H9 (cell line): ENCODE measurements around the gene ETV6. TPM values are rescaled to one million over a fixed set of nuclear protein-coding genes. Genes with fewer than 3 reads are reported as not detected.

ENCODE experiments used
- DNase-seq: peaks from one replicate; pipeline ENCODE4 v3.0.0-alpha.2; 2017
- H2AFZ ChIP-seq: one replicate; pipeline ENCODE4 v1.6.1; 2013; ENCODE audit warnings: mild to moderate bottlenecking, low read length, control low read depth, moderate library complexity
- H2AK5ac ChIP-seq: 2 replicates; pipeline ENCODE4 v1.6.1; 2013; ENCODE audit warnings: low read length, control low read depth, mixed read lengths; ENCODE audit not compliant: insufficient read length
- H2BK120ac ChIP-seq: one replicate; pipeline ENCODE4 v1.6.1; 2013; ENCODE audit warnings: low read depth, mild to moderate bottlenecking, low read length, control low read depth, inconsistent platforms; ENCODE audit not compliant: poor library complexity, severe bottlenecking
- H2BK12ac ChIP-seq: 2 replicates; pipeline ENCODE4 v1.6.1; 2013; ENCODE audit warnings: low read length, control low read depth, mixed read lengths, low read depth; ENCODE audit not compliant: insufficient read length
- H2BK15ac ChIP-seq: 2 replicates; pipeline ENCODE4 v1.6.1; 2013; ENCODE audit warnings: low read depth, low read length, control low read depth
- H2BK20ac ChIP-seq: one replicate; pipeline ENCODE4 v1.6.1; 2013; ENCODE audit warnings: low read depth, mild to moderate bottlenecking, low read length, control low read depth, inconsistent platforms; ENCODE audit not compliant: poor library complexity, severe bottlenecking
- H2BK5ac ChIP-seq: 2 replicates; pipeline ENCODE4 v1.6.1; 2013; ENCODE audit warnings: low read length, control low read depth, mixed read lengths; ENCODE audit not compliant: insufficient read length
- H3K14ac ChIP-seq: 2 replicates; pipeline ENCODE4 v1.6.1; 2013; ENCODE audit warnings: low read length, control low read depth; ENCODE audit not compliant: insufficient read depth
- H3K18ac ChIP-seq: 2 replicates; pipeline ENCODE4 v1.6.1; 2013; ENCODE audit warnings: low read depth, mild to moderate bottlenecking, mixed read lengths, low read length, control low read depth; ENCODE audit not compliant: insufficient read length
- H3K23ac ChIP-seq: 2 replicates; pipeline ENCODE4 v1.6.1; 2013; ENCODE audit warnings: low read length, control low read depth, mixed read lengths, low read depth; ENCODE audit not compliant: insufficient read length
- H3K23me2 ChIP-seq: 2 replicates; pipeline ENCODE4 v1.6.1; 2013; ENCODE audit warnings: low read depth, mild to moderate bottlenecking, mixed read lengths, low read length, control low read depth; ENCODE audit not compliant: insufficient read length, poor library complexity, severe bottlenecking
- H3K27ac ChIP-seq: 2 replicates; pipeline ENCODE4 v1.5.1; 2013; ENCODE audit warnings: low read length, control low read depth, mixed read lengths, low read depth; ENCODE audit not compliant: insufficient read length
- H3K27me3 ChIP-seq: 2 replicates; pipeline ENCODE4 v1.6.1; 2013; ENCODE audit warnings: low read length, control low read depth, inconsistent platforms; ENCODE audit not compliant: insufficient read depth
- H3K4ac ChIP-seq: 2 replicates; pipeline ENCODE4 v1.6.1; 2013; ENCODE audit warnings: low read depth, mild to moderate bottlenecking, control low read depth, inconsistent platforms, low read length, moderate library complexity
- H3K4me1 ChIP-seq: 2 replicates; pipeline ENCODE4 v1.6.1; 2013; ENCODE audit warnings: low read length, control low read depth, inconsistent platforms; ENCODE audit not compliant: insufficient read depth
- H3K4me2 ChIP-seq: 2 replicates; pipeline ENCODE4 v1.6.1; 2013; ENCODE audit warnings: low read length, control low read depth, mixed read lengths; ENCODE audit not compliant: insufficient read length, insufficient read depth
- H3K56ac ChIP-seq: 2 replicates; pipeline ENCODE4 v1.6.1; 2013; ENCODE audit warnings: low read depth, mild to moderate bottlenecking, mixed read lengths, low read length, control low read depth; ENCODE audit not compliant: insufficient read length
- H3K79me1 ChIP-seq: 2 replicates; pipeline ENCODE4 v1.6.1; 2013; ENCODE audit warnings: low read depth, mild to moderate bottlenecking, moderate library complexity, low read length, control low read depth, inconsistent platforms; ENCODE audit not compliant: insufficient read depth, poor library complexity, severe bottlenecking
- H3K79me2 ChIP-seq: 2 replicates; pipeline ENCODE4 v1.6.1; 2013; ENCODE audit warnings: low read length, control low read depth, inconsistent platforms; ENCODE audit not compliant: insufficient read depth
- H3K9ac ChIP-seq: 2 replicates; pipeline ENCODE4 v1.6.1; 2013; ENCODE audit warnings: low read length, control low read depth, mixed read lengths; ENCODE audit not compliant: insufficient read length; ENCODE audit errors: extremely low read depth
- H3K9me3 ChIP-seq: one replicate; pipeline ENCODE4 v1.6.1; 2013; ENCODE audit warnings: low read depth, low read length, inconsistent platforms; ENCODE audit not compliant: control insufficient read depth
- H3T11ph ChIP-seq: one replicate; pipeline ENCODE4 v1.6.1; 2013; ENCODE audit warnings: mild to moderate bottlenecking, low read length, control low read depth, inconsistent platforms
- H4K20me1 ChIP-seq: one replicate; pipeline ENCODE4 v1.6.1; 2013; ENCODE audit not compliant: control insufficient read depth, insufficient read length, insufficient read depth
- H4K5ac ChIP-seq: 2 replicates; pipeline ENCODE4 v1.6.1; 2013; ENCODE audit warnings: low read depth, mild to moderate bottlenecking, mixed read lengths, low read length, control low read depth; ENCODE audit not compliant: insufficient read length
- H4K8ac ChIP-seq: replicated peaks from 2 replicates; pipeline ENCODE4 v1.6.1; 2013; ENCODE audit warnings: low read length, control low read depth, mixed read lengths, low read depth; ENCODE audit not compliant: insufficient read length
- H4K91ac ChIP-seq: 2 replicates; pipeline ENCODE4 v1.6.1; 2013; ENCODE audit warnings: low read depth, mild to moderate bottlenecking, moderate library complexity, mixed read lengths, low read length, control low read depth; ENCODE audit not compliant: insufficient read length
- H3K27ac Mint-ChIP-seq, 3 experiments: 2 replicates in 2 of 3; 3 replicates in 1 of 3; pipeline ENCODE4 v1.8.0; 2020 to 2021; ENCODE audit warnings: mixed read lengths in 3 of 3, mild to moderate bottlenecking in 1 of 3, moderate library complexity in 1 of 3
- H3K27me3 Mint-ChIP-seq: 2 replicates; pipeline ENCODE4 v1.8.0; 2021; ENCODE audit warnings: low read depth, mild to moderate bottlenecking, moderate library complexity, mixed read lengths
- H3K36me3 Mint-ChIP-seq, 3 experiments: 2 replicates in 2 of 3; 3 replicates in 1 of 3; pipeline ENCODE4 v1.8.0; 2020 to 2021; ENCODE audit warnings: low read depth in 3 of 3, mixed read lengths in 3 of 3; ENCODE audit not compliant: insufficient read depth in 1 of 3
- H3K4me1 Mint-ChIP-seq, 2 experiments: 2 replicates each; pipeline ENCODE4 v1.8.0; 2020; ENCODE audit warnings: mixed read lengths in 2 of 2
- H3K4me3 Mint-ChIP-seq, 2 experiments: 2 replicates in 1 of 2; 3 replicates in 1 of 2; pipeline ENCODE4 v1.8.0; 2020 to 2021; ENCODE audit warnings: mild to moderate bottlenecking in 2 of 2, mixed read lengths in 2 of 2, moderate library complexity in 1 of 2
- H3K9me3 Mint-ChIP-seq, 2 experiments: 2 replicates in 1 of 2; 3 replicates in 1 of 2; pipeline ENCODE4 v1.8.0; 2020; ENCODE audit warnings: mild to moderate bottlenecking in 2 of 2, mixed read lengths in 2 of 2, moderate library complexity in 1 of 2
- WGBS: extraction: QIAGEN DNeasy Blood & Tissue Kit; methylation state at CpG from one replicate; pipeline ENCODE4 v1.1.7; 2013; ENCODE audit warnings: missing lambda C conversion rate, low lambda C conversion rate, mixed read lengths; ENCODE audit not compliant: insufficient read length; ENCODE audit errors: extremely low coverage; 5-methylcytosine and 5-hydroxymethylcytosine counted together
- total RNA-seq: library from RNA; stranded (reverse); gene quantifications from 2 replicates; pipeline ENCODE4 v1.2.1, GENCODE V29; 2021
- TF ChIP-seq, protein P1 (sequence below): fragments of 200-600 bp; sonication (generic); conservative IDR thresholded peaks from 3 replicates; pipeline ENCODE4 v1.8.0; 2021; ENCODE audit warnings: antibody characterized with exemption, mild to moderate bottlenecking

ETV6 gene
- total RNA-seq, 1 experiment from 2014 or later: 28.7 TPM

DNA sequence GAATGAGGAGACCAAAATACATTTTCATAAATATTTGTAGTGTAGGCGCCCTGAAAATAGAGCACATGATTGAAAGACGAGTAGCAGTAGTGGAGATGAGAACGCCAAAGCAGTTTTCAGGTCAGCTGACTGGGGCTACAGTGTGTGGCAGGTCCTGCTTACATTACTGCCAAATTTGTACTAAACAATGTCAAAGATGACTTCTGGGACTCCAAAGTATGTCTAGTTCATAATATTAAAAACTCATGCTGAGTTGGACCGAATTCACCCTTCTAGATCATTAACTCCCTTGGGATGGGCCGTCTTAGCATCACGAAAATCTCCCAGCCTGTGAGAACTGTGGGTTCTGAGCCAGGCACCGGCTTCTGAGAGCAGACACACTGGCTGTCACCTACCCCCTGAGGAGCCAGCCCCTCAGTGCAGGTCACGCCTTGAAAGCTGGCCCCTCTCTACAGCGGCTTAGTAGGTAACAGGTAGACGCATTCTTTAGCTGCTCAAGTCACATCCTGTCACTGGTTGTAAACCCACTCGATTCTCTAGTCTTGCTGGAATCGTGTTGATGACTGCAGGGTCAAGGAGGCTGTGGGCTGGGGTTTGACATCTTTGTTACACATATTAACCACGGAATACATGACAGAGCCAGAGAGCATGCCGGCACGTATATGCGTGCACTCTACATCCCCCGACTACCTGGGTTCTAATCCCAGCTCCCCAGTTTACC, 210.4 kb downstream of the ETV6 start:
- H3K9ac ChIP-seq: no peak overlapping the region
- no peak overlapping the region for H3K4me2 ChIP-seq
- H3K23me2 ChIP-seq: no peaks in the 10 kb centered on the region
- no peak overlapping the region for H3K4ac ChIP-seq
- H2BK15ac ChIP-seq: no peak overlapping the region
- H2BK20ac ChIP-seq: no peak overlapping the region
- peaks cover 44 to 71% of the 10 kb centered on the region in 2 experiments for H3K4me1 Mint-ChIP-seq
- no peak overlapping the region for H3K27ac ChIP-seq
- H3K27me3 ChIP-seq: no peaks in the 10 kb centered on the region
- H3K4me1 ChIP-seq: peaks cover 21% of the 10 kb centered on the region; the same call in 1 of the 2 replicates
- H2BK120ac ChIP-seq: no peak overlapping the region
- no peak for DNase-seq
- peaks cover 0 to 3% of the 10 kb centered on the region in 2 experiments; a peak in 1 of 5 replicates for H3K9me3 Mint-ChIP-seq
- H3K79me1 ChIP-seq: no peaks in the 10 kb centered on the region
- H3K14ac ChIP-seq: no peak overlapping the region
- TF ChIP-seq, protein P1, sequence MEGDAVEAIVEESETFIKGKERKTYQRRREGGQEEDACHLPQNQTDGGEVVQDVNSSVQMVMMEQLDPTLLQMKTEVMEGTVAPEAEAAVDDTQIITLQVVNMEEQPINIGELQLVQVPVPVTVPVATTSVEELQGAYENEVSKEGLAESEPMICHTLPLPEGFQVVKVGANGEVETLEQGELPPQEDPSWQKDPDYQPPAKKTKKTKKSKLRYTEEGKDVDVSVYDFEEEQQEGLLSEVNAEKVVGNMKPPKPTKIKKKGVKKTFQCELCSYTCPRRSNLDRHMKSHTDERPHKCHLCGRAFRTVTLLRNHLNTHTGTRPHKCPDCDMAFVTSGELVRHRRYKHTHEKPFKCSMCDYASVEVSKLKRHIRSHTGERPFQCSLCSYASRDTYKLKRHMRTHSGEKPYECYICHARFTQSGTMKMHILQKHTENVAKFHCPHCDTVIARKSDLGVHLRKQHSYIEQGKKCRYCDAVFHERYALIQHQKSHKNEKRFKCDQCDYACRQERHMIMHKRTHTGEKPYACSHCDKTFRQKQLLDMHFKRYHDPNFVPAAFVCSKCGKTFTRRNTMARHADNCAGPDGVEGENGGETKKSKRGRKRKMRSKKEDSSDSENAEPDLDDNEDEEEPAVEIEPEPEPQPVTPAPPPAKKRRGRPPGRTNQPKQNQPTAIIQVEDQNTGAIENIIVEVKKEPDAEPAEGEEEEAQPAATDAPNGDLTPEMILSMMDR: no peak
- peaks cover 15 to 18% (median 16%) of the 10 kb centered on the region in 3 experiments for H3K36me3 Mint-ChIP-seq
- no peak overlapping the region for H2AFZ ChIP-seq
- H3K56ac ChIP-seq: no peak overlapping the region
- H3K79me2 ChIP-seq: 0 out of 2 replicates have a peak, but pooled peaks cover 2% of the 10 kb centered on the region
- no peak overlapping the region for H4K5ac ChIP-seq
- no peak overlapping the region for H2BK12ac ChIP-seq
- H3K27me3 Mint-ChIP-seq: no peaks in the 10 kb centered on the region
- no peak overlapping the region for H4K8ac ChIP-seq
- H4K91ac ChIP-seq: no peak overlapping the region
- no peak overlapping the region for H2BK5ac ChIP-seq
- no peak overlapping the region for H3K4me3 Mint-ChIP-seq
- no peak overlapping the region for H2AK5ac ChIP-seq
- H3K9me3 ChIP-seq: no peaks in the 10 kb centered on the region
- H3K18ac ChIP-seq: no peak overlapping the region
- no peak overlapping the region for H3K23ac ChIP-seq
- WGBS: no CpG with 5 or more reads among the region's 17 CpGs
- H3K27ac Mint-ChIP-seq: peak overlapping the region in 2 of 3 experiments; percentile 29 to 53; a peak in 2 of 7 replicates
- no peak overlapping the region for H3T11ph ChIP-seq
- H4K20me1 ChIP-seq: no peaks in the 10 kb centered on the region
